ENCODE measurements around the gene MTMR12.
"Not testable (repeated sequence)": the region's sequence is repeated elsewhere in the genome, so short reads cannot be mapped to it uniquely, and the experiment has no call there.

The MTMR12 gene

DNA sequence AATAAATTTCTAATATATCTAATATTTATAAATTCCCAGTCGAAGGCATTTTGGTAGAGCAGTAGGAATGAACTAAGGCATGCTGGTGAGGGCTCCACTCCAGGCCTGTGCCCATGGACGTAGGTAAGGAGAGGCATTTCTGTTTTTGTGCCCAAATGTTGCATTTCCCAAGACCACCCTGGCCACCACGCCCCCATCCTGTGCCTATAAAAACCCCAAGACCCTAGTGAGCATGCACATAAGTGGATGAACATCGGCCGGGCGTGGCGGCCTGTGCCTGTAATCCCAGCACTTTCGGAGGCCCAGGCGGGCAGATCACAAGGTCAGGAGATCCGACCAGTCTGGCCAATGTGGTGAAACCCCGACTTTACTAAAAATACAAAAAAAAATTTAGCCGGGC is 10.1 kb upstream of the MTMR12 start:
- no peak for DNase-seq

DNA sequence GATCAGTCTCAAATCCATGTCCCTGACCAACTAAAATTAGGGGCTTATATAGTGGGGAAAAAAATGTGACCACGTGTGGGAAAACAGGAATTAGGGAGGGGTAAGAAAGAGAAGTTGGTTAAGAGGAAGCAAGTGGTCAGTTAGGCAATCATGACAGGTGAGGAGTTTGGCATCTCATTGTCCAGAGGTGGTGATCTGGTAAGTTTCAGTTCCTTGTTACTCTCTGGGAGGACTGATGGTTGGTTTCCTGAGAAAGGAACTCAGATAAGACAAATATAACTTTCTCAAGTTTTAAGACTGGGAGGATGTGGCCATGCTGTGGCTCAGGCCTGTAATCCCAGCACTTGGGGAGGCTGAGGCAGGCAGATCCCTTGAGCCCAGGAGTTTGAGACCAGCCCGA is 9.0 kb upstream of the MTMR12 start:
- DNase-seq, result not testable (repeated sequence)

DNA sequence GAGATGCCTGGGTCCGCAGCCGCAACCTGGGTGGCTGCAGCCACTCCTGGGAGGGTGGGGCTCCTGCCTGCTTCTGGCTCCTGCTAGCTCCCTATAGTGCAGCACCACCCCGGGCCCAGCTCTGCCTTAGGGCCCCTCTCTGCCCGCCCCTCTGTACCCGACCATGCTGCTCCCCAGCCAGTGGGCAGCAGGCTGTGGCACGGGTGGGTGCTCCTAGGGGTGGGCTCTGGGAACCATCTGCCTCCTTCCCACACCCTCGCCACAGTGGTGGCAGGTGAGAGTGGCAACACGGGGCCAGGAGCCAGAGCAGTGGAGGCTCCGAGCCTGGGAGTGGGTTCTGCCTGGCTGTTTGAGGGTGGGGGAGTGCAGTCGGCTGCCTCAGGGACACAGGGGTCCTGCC is 7.8 kb upstream of the MTMR12 start:
- DNase-seq, result no peak

DNA sequence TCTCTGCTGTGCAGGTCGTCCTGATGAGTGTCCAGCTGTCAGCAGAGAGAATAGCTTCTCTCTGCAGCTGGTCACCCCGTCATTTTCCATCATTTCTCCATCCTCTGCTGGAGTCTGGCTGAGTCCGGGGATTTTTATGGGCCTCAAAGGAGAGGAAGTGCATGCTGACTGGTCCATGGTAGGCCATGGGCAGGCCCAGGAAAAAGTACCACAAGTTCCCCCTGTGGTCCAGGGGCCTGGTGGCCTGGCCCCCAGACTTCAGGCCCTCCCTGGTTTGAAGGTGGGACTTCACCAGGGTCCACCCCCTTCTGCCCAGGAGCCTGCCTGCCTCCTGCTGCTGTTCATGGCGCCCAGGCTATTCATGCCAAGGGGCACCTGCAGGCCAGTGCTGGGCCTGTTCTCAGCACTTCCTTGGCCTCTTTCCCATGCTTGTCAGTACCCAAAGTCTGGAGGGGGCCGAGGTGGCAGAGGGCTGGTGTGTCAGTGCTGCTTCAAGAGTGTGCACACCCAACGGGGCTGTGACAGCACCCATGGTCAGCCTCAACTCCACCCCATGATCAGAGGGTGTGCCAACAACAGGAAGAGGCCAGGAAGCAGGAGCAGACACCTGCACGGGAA is 7.3 kb upstream of the MTMR12 start:
- DNase-seq, result no peak

DNA sequence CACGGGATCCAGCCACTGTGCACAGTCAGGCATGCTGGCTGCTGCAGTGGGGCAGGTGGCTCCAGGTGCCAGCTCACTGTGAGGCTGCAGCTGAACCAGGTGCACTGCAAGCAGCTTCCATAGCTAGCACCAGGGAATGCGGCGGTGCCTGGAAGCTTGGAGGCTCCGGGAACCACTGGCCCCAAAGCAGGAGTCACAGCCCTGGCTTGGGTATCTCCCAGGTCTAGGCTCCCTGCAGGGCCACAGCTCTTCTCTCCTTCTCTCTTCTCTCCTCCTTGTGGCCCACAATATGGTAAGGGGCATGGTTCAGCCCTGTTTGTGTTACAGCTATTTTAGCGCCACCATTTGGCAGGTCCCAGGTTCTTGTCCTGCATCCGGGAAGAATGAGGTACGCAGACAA is 6.7 kb upstream of the MTMR12 start:
- no peak for DNase-seq

DNA sequence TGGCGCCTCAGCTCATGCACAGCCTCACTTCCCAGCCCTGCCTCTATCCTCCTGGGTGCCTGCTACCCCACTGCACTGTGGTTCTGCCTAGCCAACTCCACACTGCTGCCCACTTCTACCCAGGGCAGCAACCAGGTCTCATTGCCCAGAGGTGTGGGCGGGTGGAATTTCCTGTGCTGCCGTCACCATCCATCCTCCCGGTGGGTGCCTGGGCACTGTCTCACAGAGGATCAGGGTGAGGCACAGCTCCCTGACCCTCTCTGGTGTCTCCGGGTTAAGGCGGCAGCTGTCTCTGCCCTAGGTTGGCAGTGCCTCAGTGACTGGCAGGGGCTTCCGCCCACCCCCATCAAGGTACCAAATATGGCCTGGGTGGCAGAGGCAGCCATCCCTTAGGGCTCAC is 4.3 kb upstream of the MTMR12 start:
- no peak for DNase-seq

DNA sequence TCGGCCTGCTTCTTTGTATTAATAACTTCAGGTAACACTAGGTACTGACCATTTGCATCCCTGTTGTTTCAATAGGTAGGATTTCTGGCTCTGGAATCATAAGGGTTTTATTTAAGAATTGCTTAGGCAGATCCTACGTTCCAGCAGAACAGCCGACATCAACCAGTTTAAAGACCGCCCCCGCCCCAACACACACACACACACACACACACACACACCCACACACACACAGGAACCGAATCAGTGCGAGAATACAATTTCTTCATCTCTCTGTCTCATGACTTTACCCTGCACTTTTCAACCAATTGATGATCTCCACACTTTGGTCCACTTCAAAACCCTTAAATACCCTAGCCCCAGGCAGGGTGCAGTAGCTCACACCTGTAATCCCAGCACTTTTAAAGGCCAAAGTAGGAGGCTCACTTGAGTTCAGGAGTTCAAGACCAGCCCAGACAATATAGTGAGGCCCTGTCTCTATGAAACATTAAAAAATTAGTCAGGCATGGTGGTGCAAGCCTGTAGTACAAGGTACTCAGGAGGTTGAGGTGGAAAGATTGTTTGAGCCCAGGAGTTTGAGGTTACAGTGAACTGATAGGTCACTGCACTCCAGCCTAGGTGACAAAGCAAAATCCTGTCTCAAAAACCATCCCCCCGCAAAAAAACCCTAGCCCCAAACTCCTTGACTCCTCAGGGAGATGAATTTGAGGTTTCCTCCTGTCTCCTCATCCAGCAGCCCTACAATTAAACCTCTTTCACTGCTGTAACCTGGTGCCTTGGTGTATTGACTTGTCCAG is 2.7 kb upstream of the MTMR12 start:
- DNase-seq, result no peak

DNA sequence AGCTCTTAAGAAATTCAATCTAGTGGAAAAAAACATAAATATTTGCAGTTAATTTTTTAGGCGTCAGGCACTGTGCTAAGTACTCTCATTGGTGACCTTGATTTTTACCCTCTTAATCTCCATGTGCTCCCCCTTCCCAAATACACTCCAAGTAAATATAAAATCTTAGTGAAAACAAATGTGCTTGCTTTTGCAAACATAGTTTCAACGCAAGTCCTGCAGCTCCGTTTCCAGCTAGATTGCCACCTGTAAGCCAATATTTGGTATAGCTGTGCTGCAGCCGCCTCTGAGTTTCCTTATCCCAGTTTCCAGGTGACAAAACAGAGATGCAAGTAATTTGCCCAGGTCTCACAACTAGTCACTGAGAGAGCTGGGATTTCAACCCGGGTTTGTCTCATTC is 1.9 kb upstream of the MTMR12 start:
- no peak for DNase-seq

DNA sequence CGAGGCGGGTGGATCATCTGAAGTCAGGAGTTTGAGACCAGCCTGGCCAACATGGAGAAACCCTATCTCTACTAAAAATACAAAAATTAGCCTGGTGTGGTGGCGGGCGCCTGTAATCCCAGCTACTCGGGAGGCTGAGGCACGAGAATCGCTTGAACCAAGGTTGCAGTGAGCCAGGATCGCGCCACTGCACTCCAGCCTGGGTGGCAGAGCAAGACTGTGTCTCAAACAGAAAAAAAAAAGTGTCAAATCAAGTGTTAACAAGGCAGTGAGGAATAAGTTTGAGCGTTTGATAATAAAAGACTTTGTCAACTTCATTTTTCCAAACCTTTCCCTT is 1.4 kb upstream of the MTMR12 start:
- DNase-seq, result not testable (repeated sequence)

DNA sequence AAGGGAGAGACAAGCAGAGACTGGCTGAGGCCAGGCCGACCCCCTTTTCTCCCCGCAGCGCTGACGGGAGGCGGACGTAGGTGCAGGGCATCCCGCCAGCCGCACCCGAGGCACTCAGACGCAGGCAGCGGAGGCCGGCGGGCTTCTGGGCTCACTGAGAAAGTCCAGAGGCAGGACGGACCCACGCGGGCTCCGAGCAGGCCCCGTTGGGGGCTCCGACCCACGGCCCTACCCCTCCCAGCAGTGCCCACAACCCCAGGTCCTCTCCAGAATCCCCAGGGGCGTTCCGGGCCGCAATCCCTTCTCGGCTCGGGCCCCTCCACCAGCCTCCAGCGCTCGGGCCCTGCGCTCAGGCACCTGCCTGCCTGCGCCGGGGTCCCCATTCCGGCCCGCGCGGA is 543 bp downstream of the MTMR12 start:
- DNase-seq, result peak; percentile 41 to 42

DNA sequence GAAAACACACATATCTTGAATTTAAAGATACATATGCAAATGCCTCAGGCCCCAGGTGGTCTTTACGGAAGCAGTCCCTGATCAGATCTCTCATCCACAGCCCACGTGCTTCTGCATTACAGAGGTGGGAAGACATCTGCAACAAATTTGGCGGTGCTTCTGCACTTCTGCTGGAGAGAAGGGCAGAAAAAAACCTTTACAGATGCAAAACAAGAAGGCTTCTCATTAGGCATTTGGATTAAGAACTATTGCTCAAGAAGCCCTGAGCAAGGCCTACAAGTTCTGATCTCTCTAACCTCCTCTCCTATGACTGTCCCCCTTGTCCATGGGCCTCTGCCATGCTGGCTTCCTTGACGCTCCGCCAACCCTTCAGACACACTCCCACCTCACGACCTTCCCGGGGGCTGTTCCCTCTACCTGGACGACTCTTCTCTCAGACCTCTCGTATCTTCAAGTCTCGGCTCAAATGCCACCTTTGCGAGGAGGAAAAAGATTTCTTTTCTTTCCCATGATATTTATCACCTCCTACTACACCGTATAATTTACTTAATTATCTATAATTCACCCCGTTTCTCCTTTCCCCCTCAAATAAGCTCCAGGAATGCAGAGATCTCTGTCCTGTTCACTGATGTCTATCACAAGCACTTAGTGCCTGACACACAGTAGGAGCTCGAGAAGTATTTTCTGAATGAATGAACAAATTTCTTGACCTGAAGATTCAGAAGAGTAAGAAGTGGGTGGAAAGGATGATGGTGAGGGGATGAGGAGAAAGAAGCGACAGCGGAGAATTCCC is 1.1 kb downstream of the MTMR12 start:
- DNase-seq, result peak in 1 of 2 donors; percentile 16

DNA sequence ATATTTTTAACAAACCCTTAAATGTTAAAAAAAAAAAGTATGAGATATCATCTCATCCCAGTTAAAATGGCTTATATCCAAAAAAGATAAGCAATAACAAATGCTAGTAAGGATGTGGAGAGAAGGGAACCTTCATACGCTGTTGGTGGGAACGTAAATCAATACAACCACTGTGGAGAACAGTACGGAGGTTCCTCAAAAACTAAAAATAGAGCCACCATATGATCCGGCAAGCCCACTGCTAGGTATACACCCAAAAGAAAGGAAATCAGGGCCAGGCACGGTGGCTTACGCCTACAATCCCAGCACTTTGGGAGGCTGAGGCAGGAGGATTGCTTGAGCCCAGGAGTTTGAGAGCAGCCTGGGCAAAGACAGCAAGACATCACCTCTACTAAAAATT is 3.0 kb downstream of the MTMR12 start:
- DNase-seq, result no peak

DNA sequence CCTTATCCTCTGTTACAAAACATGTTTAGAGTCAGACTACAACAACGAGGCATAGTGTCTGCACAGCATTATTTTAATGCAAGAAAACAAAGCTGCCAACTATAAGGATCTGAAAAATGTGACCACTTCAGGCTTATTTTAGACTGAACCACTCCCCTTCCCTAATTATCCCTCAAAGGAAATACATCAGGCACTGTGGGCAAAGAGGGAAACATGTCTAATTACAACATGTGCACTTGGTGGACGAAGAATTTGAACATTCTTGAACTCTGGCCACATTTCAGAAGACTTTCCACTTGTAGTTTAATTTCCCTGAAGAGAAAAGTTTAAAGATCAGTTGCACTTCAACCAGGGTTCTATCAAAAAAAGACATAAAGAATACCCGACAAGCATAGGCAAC is 3.8 kb downstream of the MTMR12 start:
- DNase-seq, result no peak

DNA sequence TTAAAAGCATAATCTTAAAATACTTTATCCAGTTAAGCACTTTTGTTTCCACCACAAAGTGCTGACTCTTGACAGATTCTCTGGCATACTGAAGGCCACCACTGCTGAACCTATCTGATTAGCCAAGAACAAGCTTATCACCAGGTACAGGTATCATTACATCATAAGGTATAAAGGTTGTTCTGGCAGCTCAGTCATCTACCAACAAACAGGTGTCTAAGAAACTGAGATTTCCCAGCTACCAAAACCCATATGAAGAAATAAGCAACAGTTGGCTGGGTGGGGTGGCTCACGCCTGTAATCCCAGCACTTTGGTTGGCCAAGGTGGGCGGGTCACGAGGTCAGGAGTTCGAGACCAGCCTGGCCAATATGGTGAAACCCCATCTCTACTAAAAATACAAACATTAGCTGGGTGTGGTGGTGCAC is 5.0 kb downstream of the MTMR12 start:
- DNase-seq, result no peak

DNA sequence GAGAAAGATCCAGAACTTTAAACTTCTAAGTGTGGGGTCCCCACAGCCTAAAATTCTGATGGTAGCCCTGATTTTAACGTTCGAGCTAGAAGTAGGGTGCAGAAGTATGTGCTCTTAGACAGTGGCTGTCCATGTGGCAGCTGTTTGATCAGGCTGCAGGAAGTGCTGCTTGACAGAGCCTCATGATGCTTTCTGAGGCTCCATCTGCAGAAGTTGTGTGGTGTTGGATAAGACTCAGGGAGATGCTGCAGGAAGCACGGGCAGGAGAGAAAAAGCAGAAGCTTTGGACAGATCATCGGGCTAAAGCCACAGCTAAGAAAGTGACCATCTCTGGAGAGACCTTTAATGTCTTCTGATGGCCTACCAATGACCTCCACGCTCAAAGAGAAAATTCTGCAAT is 8.1 kb downstream of the MTMR12 start:
- no peak for DNase-seq

DNA sequence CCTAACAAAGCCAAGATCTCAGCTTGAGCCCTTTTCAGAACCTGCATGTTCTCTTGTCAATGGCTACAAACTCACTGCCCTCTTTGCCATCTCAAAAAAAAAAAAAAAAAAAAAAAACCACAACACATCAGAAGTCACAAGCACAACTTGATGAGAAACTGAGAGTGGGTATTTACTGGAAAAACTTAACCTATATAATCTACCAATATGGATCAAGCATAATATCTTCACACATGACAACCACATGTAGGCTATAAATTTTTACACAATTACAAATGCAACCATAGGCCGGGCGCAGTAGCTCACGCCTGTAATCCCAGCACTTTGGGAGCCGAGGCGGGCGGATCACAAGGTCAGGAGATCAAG is 9.0 kb downstream of the MTMR12 start:
- DNase-seq, result no peak

DNA sequence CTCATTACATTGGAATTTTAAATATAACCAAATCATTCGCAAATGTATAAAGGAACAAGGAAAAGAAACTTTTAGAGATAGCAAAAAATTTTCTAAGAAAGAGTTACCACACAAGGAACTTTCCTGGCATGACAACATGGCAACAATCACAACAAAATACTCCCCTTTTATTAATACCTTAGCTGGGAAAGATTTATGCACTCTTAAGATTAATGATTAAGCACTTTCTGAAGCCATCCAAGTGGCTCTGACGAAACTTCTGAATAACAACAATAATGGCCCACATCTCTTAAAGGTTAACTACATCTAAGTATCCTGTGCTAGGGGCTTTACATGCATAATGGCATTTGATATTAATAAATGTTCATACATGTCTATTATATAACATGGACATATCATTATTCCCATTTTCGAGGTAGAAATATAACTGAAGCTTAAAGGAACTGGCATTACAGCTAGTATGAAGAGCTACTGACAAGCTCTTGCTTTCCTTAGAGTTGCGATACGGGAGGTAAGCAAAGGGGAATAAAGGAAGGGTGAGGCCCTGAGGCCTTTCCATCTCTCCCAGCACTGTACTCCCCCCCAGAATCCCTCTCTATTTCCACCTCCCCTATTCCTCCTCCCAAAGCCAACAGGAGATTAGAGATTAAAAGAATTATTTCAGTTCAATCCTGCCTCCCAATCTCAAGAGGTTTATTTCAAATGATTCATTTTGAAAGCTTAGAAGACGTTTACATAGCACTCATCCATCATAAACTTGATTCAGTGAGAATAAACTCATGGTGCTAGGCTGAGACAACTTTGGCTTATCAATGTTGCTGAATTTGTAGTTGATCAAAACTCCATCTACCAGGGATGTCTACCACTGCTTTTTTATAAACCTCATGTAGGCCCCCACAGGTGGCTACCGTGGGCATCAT is 9.6 kb downstream of the MTMR12 start:
- DNase-seq, result no peak

DNA sequence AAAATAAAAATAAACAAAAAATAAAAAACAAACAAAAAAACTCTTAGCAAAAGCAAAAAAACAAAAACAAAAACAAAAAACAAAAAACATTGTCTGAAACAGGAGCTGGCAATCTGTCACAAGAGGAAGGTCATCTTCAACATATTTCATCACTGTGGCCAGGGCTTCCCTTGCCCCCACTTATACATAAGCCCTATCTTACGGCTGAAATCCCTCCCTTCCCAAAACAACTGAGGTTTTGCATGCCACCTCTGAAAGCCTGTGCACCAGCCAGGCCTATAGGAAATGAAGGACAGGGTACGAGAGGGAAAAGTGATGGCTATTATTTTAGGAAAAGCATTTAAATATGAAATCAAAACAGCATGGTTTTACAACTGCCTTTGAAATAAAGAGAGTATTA is 10.8 kb downstream of the MTMR12 start:
- DNase-seq, result no peak

DNA sequence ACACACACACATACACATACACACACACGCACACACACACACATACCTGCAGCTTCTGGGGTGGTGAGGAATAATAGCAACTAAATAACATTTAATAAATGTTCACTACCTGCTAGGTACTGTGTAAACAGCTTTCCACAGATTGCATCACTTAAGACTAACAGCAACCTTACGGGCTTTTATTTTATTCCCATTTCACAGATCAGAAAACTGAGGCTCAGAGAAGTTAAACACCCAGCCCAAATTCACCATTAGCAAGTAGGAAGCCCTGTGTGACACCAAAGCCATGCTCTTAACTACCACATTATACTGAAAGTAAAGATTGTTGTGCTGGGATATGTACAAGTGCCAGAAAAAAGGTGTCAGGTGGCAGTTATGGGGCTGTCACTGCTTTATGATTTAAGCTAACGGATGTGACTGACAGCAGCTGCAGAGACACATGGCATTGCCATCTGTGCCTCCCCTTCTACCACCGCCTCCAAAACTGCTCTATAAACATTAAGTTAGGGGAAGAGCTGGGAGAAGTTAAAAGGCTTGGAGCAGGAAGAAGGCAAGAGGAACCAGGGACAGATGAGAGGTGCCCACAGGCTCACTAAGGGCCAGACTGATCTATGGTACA is 13.6 kb downstream of the MTMR12 start:
- no peak for DNase-seq

DNA sequence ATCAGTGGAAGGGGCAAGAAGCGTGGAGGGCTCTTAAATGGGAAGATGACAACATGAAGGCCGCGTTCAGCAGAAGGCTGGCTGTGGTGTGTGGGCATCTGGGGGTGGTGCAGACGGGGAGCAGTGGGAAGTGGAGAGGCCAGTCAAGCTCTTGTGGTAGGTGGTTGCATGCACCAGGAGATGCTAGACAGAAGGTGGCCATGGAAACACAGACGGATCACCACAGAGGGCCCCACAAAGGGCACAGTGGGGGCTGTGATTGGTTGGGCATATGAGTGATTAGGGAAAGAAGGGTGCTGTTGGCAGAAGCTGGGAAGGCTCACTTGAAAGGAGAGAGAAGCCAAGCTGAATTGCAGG is 14.7 kb downstream of the MTMR12 start:
- DNase-seq, result no peak

DNA sequence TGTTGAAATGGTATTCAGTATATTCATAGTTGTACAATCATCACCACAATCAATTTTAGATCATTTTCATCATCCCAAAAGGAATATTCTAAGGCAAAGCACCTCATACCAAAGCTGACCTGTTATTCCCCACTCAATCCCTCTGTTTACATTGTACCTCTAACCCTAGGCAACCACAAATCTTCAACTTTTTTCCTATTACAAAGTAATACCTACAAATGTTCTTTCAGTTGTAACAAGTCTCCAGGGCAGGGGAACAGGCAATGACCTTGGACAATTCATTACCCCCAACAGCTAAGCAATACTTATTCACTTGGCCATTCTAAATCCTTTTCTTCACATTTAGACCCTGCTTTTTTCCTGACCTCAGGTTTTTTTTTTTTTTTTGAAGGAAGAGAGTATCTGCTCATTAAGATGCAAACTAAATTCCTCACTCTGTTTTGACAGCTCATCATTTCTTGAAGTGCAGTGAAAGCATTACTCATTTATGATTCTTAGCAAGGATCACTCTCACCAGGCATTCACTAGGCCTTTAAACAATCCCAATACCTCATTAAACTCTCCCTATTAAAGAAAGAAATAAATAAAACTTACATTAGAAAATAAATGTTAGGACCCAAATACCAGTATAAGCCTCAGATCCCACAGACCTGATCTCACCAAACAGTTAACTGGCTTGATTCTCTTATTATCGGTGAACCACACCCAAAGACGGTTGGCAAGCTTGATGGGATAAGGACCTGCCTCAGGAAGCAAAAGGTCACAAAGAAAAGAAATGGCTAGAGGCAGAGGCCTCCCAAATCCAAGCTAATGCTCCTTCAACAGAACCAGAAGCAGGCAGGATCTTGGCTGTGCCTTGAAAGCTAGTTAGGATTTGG is 15.3 kb downstream of the MTMR12 start:
- DNase-seq, result no peak

Data from CD4-positive, alpha-beta T cell treated with Interleukin-4 for 1 hour (primary cell).